ENCODE measurements around the gene LAIR1. TPM values are rescaled to one million over a fixed set of nuclear protein-coding genes. Genes with fewer than 3 reads are reported as not detected.

The LAIR1 gene
- total RNA-seq, 1 donor from 2014 or later = not detected

GRCh38 chr19:54389553-54389952, 24.8 kb upstream of the LAIR1 start:
- Histone ChIP-seq H3K4me1 (ENCODE audit: insufficient read depth, low read length) (no peaks in the 10 kb centered on the region), H4K20me1 (ENCODE audit: insufficient read depth, low read length) (no peaks in the 10 kb centered on the region), H3K27me3 (ENCODE audit: insufficient read depth, low read length) (peaks cover 4% of the 10 kb centered on the region), H3K36me3 (ENCODE audit: insufficient read depth, low read length) (no peaks in the 10 kb centered on the region), H3K4me2 (ENCODE audit: low read length) (no peak overlapping the region), H3K4me3 (ENCODE audit: insufficient read depth, low read depth, low read length) (no peak overlapping the region), H3K27ac (ENCODE audit: low read depth, low read length) (no peak overlapping the region), H3K9ac (ENCODE audit: low read length) (no peak overlapping the region), H3K9me3 (ENCODE audit: insufficient read depth, low read depth, low read length) (no peaks in the 10 kb centered on the region), H2AFZ (ENCODE audit: low read depth, low read length) (no peak overlapping the region), H3K79me2 (ENCODE audit: insufficient read depth, low read length) (no peaks in the 10 kb centered on the region)
- peaks cover 2% of the 10 kb centered on the region for H3K9me3 Mint-ChIP-seq (ENCODE audit: unreplicated experiment)
- FAIRE-seq (no peak), DNase-seq (ENCODE audit: low read depth) (no peak)
- H3K27ac Mint-ChIP-seq (ENCODE audit: unreplicated experiment) = no peak overlapping the region
- H3K27me3 Mint-ChIP-seq (ENCODE audit: low read depth, unreplicated experiment) = peaks cover 32% of the 10 kb centered on the region
- peaks cover 3% of the 10 kb centered on the region for H3K4me1 Mint-ChIP-seq (ENCODE audit: low read depth, unreplicated experiment)
- H3K36me3 Mint-ChIP-seq (ENCODE audit: low read depth, unreplicated experiment) = no peaks in the 10 kb centered on the region
- H3K4me3 Mint-ChIP-seq (ENCODE audit: unreplicated experiment) = no peak overlapping the region
- TF ChIP-seq CTCF (IDR thresholded peaks at IDR 0.05; ENCODE audit: insufficient read depth, low read depth, low read length) = no peak

- H2AFZ ChIP-seq (ENCODE audit: low read depth, low read length) = peak overlapping the region; percentile 41
- H3K9me3 ChIP-seq (ENCODE audit: insufficient read depth, low read depth, low read length) = no peaks in the 10 kb centered on the region
- no peaks in the 10 kb centered on the region for H3K36me3 ChIP-seq (ENCODE audit: insufficient read depth, low read length)
- no peak overlapping the region for H3K9ac ChIP-seq (ENCODE audit: low read length)
- H3K4me2 ChIP-seq (ENCODE audit: low read length) = peak overlapping the region; percentile 66
- no peak for FAIRE-seq
- H3K4me3 ChIP-seq (ENCODE audit: insufficient read depth, low read depth, low read length) = no peak overlapping the region
- Mint-ChIP-seq H3K4me3 (ENCODE audit: unreplicated experiment) (peak overlapping the region; percentile 55), H3K4me1 (ENCODE audit: low read depth, unreplicated experiment) (peaks cover 3% of the 10 kb centered on the region), H3K27me3 (ENCODE audit: low read depth, unreplicated experiment) (peaks cover 28% of the 10 kb centered on the region), H3K9me3 (ENCODE audit: unreplicated experiment) (peaks cover 2% of the 10 kb centered on the region), H3K36me3 (ENCODE audit: low read depth, unreplicated experiment) (no peaks in the 10 kb centered on the region), H3K27ac (ENCODE audit: unreplicated experiment) (no peak overlapping the region)
- no peaks in the 10 kb centered on the region for H4K20me1 ChIP-seq (ENCODE audit: insufficient read depth, low read length)
- DNase-seq (ENCODE audit: low read depth) = no peak
- no peaks in the 10 kb centered on the region for H3K4me1 ChIP-seq (ENCODE audit: insufficient read depth, low read length)
- H3K79me2 ChIP-seq (ENCODE audit: insufficient read depth, low read length) = no peaks in the 10 kb centered on the region
- peaks cover 4% of the 10 kb centered on the region for H3K27me3 ChIP-seq (ENCODE audit: insufficient read depth, low read length)
- TF ChIP-seq CTCF (IDR thresholded peaks at IDR 0.05; ENCODE audit: insufficient read depth, low read depth, low read length) (no peak), EZH2 (IDR thresholded peaks at IDR 0.05; ENCODE audit: insufficient read depth, low read length) (no peak)
- no peak overlapping the region for H3K27ac ChIP-seq (ENCODE audit: low read depth, low read length)
Measured at GRCh38 chr19:54388802-54389139, 24.0 kb upstream of the LAIR1 start.

GRCh38 chr19:54387991-54388801, 23.5 kb upstream of the LAIR1 start:
- Histone ChIP-seq H3K9ac (ENCODE audit: low read length) (no peak overlapping the region), H2AFZ (ENCODE audit: low read depth, low read length) (peak overlapping the region; percentile 41)

More at GRCh38 chr19:54387991-54388801, 23.5 kb upstream of the LAIR1 start:
- no peak for DNase-seq (ENCODE audit: low read depth)
- no peak overlapping the region for H3K27ac Mint-ChIP-seq (ENCODE audit: unreplicated experiment)
- Histone ChIP-seq H3K4me1 (ENCODE audit: insufficient read depth, low read length) (no peaks in the 10 kb centered on the region), H3K4me2 (ENCODE audit: low read length) (peak overlapping the region; percentile 66), H3K27me3 (ENCODE audit: insufficient read depth, low read length) (peaks cover 4% of the 10 kb centered on the region), H4K20me1 (ENCODE audit: insufficient read depth, low read length) (no peaks in the 10 kb centered on the region), H3K9me3 (ENCODE audit: insufficient read depth, low read depth, low read length) (no peaks in the 10 kb centered on the region), H3K36me3 (ENCODE audit: insufficient read depth, low read length) (no peaks in the 10 kb centered on the region), H3K79me2 (ENCODE audit: insufficient read depth, low read length) (no peaks in the 10 kb centered on the region), H3K4me3 (ENCODE audit: insufficient read depth, low read depth, low read length) (no peak overlapping the region), H3K27ac (ENCODE audit: low read depth, low read length) (no peak overlapping the region)
- TF ChIP-seq CTCF (IDR thresholded peaks at IDR 0.05; ENCODE audit: insufficient read depth, low read depth, low read length) (no peak), EZH2 (IDR thresholded peaks at IDR 0.05; ENCODE audit: insufficient read depth, low read length) (no peak)
- peaks cover 2% of the 10 kb centered on the region for H3K9me3 Mint-ChIP-seq (ENCODE audit: unreplicated experiment)
- H3K4me1 Mint-ChIP-seq (ENCODE audit: low read depth, unreplicated experiment) = peaks cover 3% of the 10 kb centered on the region
- peaks cover 27% of the 10 kb centered on the region for H3K27me3 Mint-ChIP-seq (ENCODE audit: low read depth, unreplicated experiment)
- H3K4me3 Mint-ChIP-seq (ENCODE audit: unreplicated experiment) = peak overlapping the region; percentile 55
- H3K36me3 Mint-ChIP-seq (ENCODE audit: low read depth, unreplicated experiment) = no peaks in the 10 kb centered on the region
- no peak for FAIRE-seq

Data from astrocyte (in vitro differentiated cells and primary cell).